Hepatocyte (in vitro differentiated cells): ENCODE results near the gene TCERG1.

Experiments used
- EZH2 ChIP-seq: fragments of 200-600 bp; sonication (generic); IDR thresholded peaks from 2 replicates; pipeline ENCODE4 v1.6.1; 2016; ENCODE audit warnings: antibody characterized with exemption, mild to moderate bottlenecking, borderline replicate concordance
- EZH2phosphoT487 ChIP-seq: fragments of 200-600 bp; sonication (generic); IDR thresholded peaks from one replicate; pipeline ENCODE4 v1.6.1; 2018; ENCODE audit warnings: antibody characterized with exemption, mild to moderate bottlenecking, low read depth, moderate library complexity; ENCODE audit not compliant: unreplicated experiment, severe bottlenecking

GRCh38 chr5:146482775-146483174 lies 35.6 kb downstream of the TCERG1 start:
- TF ChIP-seq EZH2 (no peak), EZH2phosphoT487 (no peak)
